ENCODE data around the gene CACNA1I.

Gene CACNA1I

DNA sequence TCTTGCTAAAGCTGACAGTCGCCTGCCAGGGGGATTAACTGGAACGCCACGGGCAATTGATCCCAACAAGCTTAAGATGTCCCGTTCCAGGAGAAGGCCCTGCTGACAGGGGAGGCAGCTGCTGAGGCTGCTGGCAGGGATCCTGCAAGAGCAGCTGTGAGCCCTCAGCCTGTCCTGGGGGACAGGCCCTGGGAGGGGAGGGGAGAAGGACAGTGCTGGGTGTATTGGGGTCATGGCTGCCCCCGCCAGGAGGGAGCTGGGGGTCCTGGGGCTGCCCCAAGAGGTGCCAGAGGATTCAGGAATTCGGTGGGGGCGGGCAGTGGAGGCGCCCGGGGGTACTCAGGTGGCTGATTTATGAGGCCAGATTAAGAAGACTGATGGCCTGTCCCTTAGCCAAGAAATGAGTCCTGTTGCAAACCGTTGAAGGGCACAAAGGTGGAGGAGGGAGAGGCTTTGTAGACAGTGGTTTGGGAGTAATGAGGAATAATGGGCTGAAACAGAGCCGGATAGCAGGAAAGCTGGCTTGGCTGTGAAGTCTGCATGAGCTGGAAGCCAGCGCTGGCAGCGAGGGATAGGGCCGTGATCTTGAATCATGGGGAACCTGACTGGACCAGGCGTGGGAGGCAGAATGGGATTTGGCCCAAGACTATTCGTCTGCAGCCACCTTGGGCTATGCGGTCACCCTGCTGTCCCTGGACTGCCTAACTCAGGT lies 133.5 kb downstream of the CACNA1I start:
- Histone ChIP-seq H3K27ac (no peak overlapping the region), H4K20me1 (no peaks in the 10 kb centered on the region; a peak in 2 of 22 replicates), H3K9ac (0 out of 22 replicates have a peak overlapping the region, but pooled peaks of 1 of the 11 experiments have one; percentile 14), H3K36me3 (no peaks in the 10 kb centered on the region), H3K9me3 (replicated peaks in 1 of 11) (no peaks in the 10 kb centered on the region), H3K4me3 (no peak overlapping the region), H3K4me1 (peaks cover 0 to 36% (median 16%) of the 10 kb centered on the region in 10 experiments; a peak in 11 of 20 replicates), H3K4me2 (peak overlapping the region in 4 of 11 experiments; percentile 10 to 38 (median 18); a peak in 4 of 22 replicates), H3K27me3 (no peaks in the 10 kb centered on the region)
- no peak for TF ChIP-seq Cebpa-rat (IDR thresholded peaks at IDR 0.05)

DNA sequence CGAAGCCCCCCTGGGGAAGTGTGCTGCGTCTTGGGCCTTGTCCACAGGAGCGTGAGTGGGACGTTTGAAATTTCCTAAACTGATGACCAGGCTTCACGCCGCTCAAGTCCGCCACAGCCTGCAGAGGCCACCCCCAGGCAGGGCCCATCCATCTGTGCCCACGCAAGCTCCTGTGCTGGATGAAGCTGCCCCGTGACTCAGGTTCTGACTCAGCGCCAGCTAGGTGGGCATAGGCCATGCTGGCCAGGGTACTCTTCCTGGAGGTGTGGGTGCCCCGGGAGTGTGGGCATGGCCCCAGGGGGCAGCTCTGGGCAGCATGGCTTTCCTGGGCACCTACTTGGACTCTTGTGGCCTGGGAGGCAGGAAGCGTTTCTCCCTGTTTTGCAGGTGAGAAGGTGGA lies 134.8 kb downstream of the CACNA1I start:
- no peak overlapping the region for H3K4me3 ChIP-seq
- no peaks in the 10 kb centered on the region for H3K9me3 ChIP-seq (replicated peaks in 1 of 11)
- no peak for TF ChIP-seq Cebpa-rat (IDR thresholded peaks at IDR 0.05)
- no peak overlapping the region for H3K27ac ChIP-seq
- H3K4me2 ChIP-seq: no peak overlapping the region
- peaks cover 0 to 36% (median 16%) of the 10 kb centered on the region in 10 experiments; a peak in 11 of 20 replicates for H3K4me1 ChIP-seq
- no peaks in the 10 kb centered on the region; a peak in 2 of 22 replicates for H4K20me1 ChIP-seq
- no peaks in the 10 kb centered on the region for H3K36me3 ChIP-seq
- H3K9ac ChIP-seq: no peak overlapping the region
- no peaks in the 10 kb centered on the region for H3K27me3 ChIP-seq

DNA sequence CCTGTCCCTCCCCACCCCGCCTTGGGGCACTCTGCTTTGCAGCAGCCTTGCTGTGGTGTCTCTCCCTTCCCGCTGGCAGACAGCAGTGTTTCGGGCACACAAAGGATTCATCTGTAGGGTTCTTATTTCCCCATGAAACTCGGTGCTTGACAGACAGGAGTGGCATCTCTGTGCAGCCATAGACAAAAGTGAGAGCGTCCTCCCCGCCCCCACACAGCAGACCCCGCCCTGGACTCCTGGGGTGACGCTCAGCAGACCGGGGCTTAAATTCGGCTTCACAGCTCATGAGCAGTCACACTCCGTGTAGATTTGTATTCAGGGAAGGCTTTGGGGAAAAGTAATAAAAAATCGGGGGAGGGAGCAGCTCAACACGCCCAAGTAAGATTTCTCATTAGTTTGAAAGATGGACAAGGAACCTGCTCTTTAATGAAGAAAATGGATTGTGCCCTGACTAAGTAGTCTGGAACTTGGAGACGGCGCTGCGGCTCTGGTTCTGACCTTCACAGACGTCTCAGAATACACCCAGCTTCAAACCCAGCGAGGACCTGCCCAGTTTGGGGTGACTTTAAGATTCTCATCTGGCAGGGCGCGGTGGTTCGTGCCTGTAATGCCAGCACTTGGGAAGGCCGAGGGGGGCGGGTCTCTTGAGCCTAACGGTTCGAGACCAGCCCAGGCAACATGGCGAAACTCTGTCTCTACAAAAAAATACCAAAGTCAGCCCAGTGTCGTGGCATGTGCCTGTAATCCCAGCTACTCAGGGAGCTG lies 136.0 kb downstream of the CACNA1I start:
- Histone ChIP-seq H4K20me1 (no peaks in the 10 kb centered on the region; a peak in 2 of 22 replicates), H3K27me3 (no peaks in the 10 kb centered on the region), H3K4me2 (no peak overlapping the region), H3K27ac (no peak overlapping the region), H3K4me1 (peaks cover 0 to 31% (median 10%) of the 10 kb centered on the region in 10 experiments; a peak in 10 of 20 replicates), H3K36me3 (no peaks in the 10 kb centered on the region), H3K4me3 (no peak overlapping the region), H3K9me3 (replicated peaks in 1 of 11) (no peaks in the 10 kb centered on the region), H3K9ac (no peak overlapping the region)
- no peak for TF ChIP-seq Cebpa-rat (IDR thresholded peaks at IDR 0.05)

DNA sequence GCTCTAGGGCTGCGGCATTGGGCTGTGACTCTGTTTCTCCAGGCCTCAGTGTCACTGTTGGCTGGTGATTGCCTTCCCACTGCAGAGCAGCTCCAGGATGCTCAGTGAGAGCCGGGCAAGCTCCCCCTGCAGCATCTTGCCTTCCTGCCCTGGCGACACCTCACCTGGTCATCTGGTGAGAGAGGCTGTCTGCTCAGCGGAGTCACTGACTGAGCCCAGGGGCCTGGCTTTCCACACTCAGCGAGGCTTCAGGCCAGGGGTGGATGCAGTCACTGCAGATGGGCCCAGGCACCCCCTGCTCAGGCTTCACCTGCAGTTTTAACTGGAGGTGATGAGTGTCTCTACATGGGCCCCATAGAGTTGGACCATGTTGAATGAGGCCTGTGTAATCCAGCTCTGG lies 136.8 kb downstream of the CACNA1I start:
- no peaks in the 10 kb centered on the region for H3K36me3 ChIP-seq
- H3K4me3 ChIP-seq: no peak overlapping the region
- H3K4me1 ChIP-seq: peaks cover 0 to 31% (median 11%) of the 10 kb centered on the region in 10 experiments; a peak in 12 of 20 replicates
- no peak for TF ChIP-seq Cebpa-rat (IDR thresholded peaks at IDR 0.05)
- H3K9me3 ChIP-seq (replicated peaks in 1 of 11): no peaks in the 10 kb centered on the region
- peak overlapping the region in 4 of 11 experiments; percentile 14 to 45 (median 33); a peak in 4 of 22 replicates for H3K4me2 ChIP-seq
- no peak overlapping the region for H3K27ac ChIP-seq
- H4K20me1 ChIP-seq: no peaks in the 10 kb centered on the region; a peak in 2 of 22 replicates
- H3K9ac ChIP-seq: no peak overlapping the region
- no peaks in the 10 kb centered on the region for H3K27me3 ChIP-seq

DNA sequence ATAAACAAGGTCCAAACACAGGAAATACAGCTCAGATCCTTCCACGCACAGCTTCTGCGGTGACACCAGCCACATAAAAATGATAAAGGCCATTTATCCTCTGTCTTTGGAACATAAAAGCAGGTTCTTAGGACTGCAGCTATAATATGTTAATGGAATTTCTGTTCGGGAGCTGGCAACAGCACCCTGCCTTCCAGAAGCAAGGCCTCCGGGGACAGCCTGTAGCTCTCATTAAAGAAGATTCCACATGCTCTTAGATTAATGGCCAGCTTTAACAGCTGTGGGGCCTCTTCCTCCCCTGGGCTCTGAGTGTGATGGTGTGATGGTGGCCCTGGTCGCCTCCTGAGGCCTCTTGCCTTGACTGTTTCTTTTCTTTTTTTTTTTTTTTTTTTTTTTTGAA lies 137.3 kb downstream of the CACNA1I start:
- Histone ChIP-seq H3K9ac (no peak overlapping the region), H3K4me3 (no peak overlapping the region), H3K27me3 (no peaks in the 10 kb centered on the region), H3K27ac (no peak overlapping the region), H4K20me1 (no peaks in the 10 kb centered on the region; a peak in 2 of 22 replicates), H3K4me2 (peak overlapping the region in 4 of 11 experiments; percentile 14 to 45 (median 33); a peak in 9 of 22 replicates), H3K36me3 (no peaks in the 10 kb centered on the region), H3K4me1 (peaks cover 0 to 36% (median 15%) of the 10 kb centered on the region in 10 experiments; a peak in 16 of 20 replicates), H3K9me3 (replicated peaks in 1 of 11) (no peaks in the 10 kb centered on the region)
- no peak for TF ChIP-seq Cebpa-rat (IDR thresholded peaks at IDR 0.05)

DNA sequence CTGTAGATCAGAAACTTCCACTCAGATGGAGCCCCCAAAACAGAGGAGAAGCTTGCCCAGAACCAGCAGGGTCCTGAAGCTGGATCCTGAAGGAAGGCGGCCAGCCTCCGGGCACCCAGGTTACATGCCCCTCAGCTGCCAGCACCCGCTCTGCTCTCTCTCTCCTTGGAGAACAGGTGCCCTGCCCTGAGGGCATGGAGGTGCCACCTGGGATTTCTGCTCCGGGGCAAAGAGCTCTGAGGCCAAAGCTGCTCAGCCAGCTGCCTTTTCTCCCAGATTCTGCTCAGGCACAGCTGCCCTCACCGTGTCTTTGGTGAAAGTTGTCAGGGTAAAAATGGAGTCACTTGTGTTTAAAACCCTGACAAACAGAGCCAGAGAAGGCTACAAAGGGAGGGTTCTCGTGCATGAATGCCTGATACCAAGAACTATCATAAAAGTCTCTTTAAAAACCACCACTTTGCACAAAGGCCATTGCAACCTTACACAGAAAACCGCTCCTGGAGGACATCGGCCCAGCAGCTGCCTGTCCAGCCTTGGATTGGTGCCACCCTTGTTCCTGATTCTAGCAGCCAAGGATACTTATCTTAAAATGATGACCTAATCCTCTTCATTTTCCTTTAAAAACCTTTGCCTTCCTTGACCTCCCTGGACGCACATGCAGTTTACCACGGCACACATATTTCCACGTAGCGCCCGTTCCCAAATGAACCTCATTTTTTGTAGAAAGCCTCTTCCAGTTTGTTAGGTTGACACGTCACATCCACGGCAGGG lies 140.0 kb downstream of the CACNA1I start:
- H3K9ac ChIP-seq: peak overlapping the region in 1 of 11 experiments; percentile 14; a peak in 1 of 22 replicates
- H3K9me3 ChIP-seq (replicated peaks in 1 of 11): no peaks in the 10 kb centered on the region
- peak overlapping the region in 1 of 11 experiments; percentile 3; a peak in 1 of 22 replicates for H3K4me2 ChIP-seq
- H3K4me1 ChIP-seq: peaks cover 0 to 33% (median 20%) of the 10 kb centered on the region in 10 experiments; a peak in 16 of 20 replicates
- H3K4me3 ChIP-seq: no peak overlapping the region
- no peak overlapping the region for H3K27ac ChIP-seq
- H4K20me1 ChIP-seq: peaks cover 0 to 8% (median 0%) of the 10 kb centered on the region in 11 experiments; a peak in 3 of 22 replicates
- H3K36me3 ChIP-seq: no peaks in the 10 kb centered on the region
- no peaks in the 10 kb centered on the region for H3K27me3 ChIP-seq
- no peak for TF ChIP-seq Cebpa-rat (IDR thresholded peaks at IDR 0.05)

DNA sequence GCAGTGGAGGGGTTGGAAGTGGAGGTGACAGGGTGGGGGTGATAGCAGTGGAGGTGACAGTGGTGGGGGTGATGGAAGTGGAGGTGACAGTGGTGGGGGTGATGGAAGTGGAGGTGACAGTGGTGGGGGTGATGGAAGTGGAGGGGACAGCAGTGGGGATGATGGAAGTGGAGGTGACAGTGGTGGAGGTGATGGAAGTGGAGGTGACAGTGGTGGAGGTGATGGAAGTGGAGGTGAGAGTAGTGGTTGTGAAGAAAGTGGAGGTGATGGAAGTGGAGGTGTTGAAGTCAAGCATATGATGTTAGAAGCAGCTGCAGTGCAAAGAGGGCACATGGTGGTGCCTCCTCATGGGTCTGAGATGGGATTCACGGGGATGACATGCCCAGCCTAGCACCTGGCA lies 141.5 kb downstream of the CACNA1I start:
- Histone ChIP-seq H3K9me3 (replicated peaks in 1 of 11) (no peaks in the 10 kb centered on the region), H3K4me1 (peaks cover 0 to 29% (median 18%) of the 10 kb centered on the region in 10 experiments; a peak in 16 of 20 replicates), H3K4me3 (no peak overlapping the region), H3K36me3 (no peaks in the 10 kb centered on the region), H3K9ac (0 out of 22 replicates have a peak overlapping the region, but pooled peaks of 1 of the 11 experiments have one; percentile 0), H4K20me1 (peaks cover 0 to 8% (median 0%) of the 10 kb centered on the region in 11 experiments; a peak in 2 of 22 replicates), H3K4me2 (peak overlapping the region in 3 of 11 experiments; percentile 57 to 71 (median 57); a peak in 5 of 22 replicates), H3K27me3 (no peaks in the 10 kb centered on the region), H3K27ac (no peak overlapping the region)
- no peak for TF ChIP-seq Cebpa-rat (IDR thresholded peaks at IDR 0.05)

DNA sequence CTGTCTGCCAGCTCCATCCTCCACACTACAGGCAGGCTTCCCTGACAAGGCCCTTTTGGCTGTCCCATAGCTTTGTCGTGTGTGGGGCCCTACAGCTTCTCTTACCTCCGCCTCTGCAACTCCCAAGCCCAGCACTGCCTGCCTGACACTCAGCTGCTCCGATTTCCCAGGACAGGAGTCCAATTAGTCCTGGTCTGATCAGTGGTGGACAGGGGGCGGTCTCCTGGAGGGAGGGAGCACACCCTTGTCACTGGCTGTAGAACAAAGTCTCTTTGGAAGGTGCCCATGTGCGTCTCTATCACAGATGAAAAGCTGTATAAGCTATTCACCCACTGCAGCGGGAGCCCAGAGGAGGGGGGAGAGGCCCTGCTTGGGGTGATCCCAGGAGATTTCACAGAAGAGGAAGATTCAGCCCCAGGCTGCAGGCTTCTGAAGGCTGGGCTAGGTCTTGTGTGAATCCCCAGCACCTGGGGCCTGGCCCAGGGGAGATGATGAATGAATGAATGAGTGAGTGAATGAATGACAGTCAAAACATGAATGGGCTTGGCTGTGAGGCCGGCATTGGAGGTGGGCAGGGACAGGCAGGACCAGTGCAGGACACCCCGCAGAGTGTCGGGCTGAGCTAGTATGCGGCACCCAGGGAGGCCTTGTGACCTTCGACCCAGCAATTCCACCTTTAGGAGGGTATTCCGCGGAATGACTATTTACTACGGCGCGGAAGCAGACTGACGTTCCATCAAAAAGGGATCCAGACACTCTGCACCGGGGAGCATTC lies 142.4 kb downstream of the CACNA1I start:
- Histone ChIP-seq H3K9me3 (replicated peaks in 1 of 11) (no peaks in the 10 kb centered on the region), H3K4me1 (peaks cover 0 to 20% (median 12%) of the 10 kb centered on the region in 10 experiments; a peak in 16 of 20 replicates), H3K9ac (peak overlapping the region in 2 of 11 experiments; percentile 0 to 24; a peak in 2 of 22 replicates), H3K4me2 (peak overlapping the region in 9 of 11 experiments; percentile 10 to 71 (median 50); a peak in 16 of 22 replicates), H4K20me1 (peaks cover 0 to 8% (median 0%) of the 10 kb centered on the region in 11 experiments; a peak in 1 of 22 replicates), H3K27ac (no peak overlapping the region), H3K36me3 (no peaks in the 10 kb centered on the region), H3K4me3 (no peak overlapping the region), H3K27me3 (no peaks in the 10 kb centered on the region)
- no peak for TF ChIP-seq Cebpa-rat (IDR thresholded peaks at IDR 0.05)

Measured in BLaER1 treated with 17β-estradiol and CSF1 and Interleukin-3, amounts not matched to agents 10 nM and 100 nM (cell line).